ENCODE data around the gene HVCN1. TPM values are rescaled to one million over a fixed set of nuclear protein-coding genes. Genes with fewer than 3 reads are reported as not detected.

Gene HVCN1
- total and polyA plus RNA-seq, 2 of the 13 experiments (the other 11 are each of a cell fraction or from before 2014, with no cell fraction given) = 0.49 to 1.3 TPM

DNA sequence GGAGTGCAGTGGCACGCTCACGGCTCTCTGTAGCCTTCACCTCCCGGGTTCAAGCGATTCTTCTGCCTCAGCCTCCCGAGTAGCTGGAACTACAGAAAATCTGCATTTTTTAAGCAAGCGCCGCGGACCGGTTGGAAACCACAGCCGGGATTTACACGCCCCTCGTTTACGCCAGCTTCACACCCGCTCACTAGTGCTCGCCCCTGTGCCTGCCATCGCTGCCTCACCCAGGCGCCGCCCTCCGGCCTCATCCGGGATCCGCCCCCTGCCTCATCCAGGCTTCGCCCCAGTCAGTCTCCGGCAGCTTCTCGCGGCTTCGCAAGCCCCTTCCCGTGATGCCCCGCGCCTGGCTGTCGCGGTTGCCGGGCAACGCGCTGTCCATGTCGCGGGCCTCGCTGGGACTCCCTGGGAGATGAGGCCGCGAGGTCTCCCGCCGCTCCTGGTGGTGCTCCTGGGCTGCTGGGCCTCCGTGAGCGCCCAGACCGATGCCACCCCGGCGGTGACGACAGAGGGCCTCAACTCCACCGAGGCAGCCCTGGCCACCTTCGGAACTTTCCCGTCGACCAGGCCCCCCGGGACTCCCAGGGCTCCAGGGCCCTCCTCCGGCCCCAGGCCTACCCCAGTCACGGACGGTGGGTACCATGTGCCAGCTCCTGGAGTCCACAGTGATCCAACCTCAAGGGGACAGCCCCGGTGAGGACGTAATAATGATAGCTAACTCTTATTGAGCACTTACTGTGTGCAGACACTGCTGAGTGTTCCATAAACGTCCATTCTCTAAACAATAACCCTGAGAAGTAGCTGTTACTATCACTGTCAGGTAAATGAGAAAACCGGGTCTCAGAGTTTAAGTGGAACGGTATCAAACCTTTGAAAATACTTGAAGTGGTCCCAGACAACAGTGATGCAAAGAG is 74.9 kb downstream of the HVCN1 start, which contains the start of gene TCTN1 (continued):
- TF ChIP-seq, protein P1, sequence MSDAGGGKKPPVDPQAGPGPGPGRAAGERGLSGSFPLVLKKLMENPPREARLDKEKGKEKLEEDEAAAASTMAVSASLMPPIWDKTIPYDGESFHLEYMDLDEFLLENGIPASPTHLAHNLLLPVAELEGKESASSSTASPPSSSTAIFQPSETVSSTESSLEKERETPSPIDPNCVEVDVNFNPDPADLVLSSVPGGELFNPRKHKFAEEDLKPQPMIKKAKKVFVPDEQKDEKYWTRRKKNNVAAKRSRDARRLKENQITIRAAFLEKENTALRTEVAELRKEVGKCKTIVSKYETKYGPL (CRISPR knock-in tag; IDR thresholded peaks at IDR 0.05) = peak; percentile 43; the same call in 1 of the 2 replicates
- TF ChIP-seq ZNF615 (CRISPR knock-in tag; IDR thresholded peaks at IDR 0.05; ENCODE audit: borderline replicate concordance) = no peak
- TF ChIP-seq, protein P2, sequence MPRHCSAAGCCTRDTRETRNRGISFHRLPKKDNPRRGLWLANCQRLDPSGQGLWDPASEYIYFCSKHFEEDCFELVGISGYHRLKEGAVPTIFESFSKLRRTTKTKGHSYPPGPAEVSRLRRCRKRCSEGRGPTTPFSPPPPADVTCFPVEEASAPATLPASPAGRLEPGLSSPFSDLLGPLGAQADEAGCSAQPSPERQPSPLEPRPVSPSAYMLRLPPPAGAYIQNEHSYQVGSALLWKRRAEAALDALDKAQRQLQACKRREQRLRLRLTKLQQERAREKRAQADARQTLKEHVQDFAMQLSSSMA (CRISPR knock-in tag; IDR thresholded peaks at IDR 0.05) = no peak
- TF ChIP-seq RAD51 (IDR thresholded peaks at IDR 0.05; ENCODE audit: borderline replicate concordance) = no peak
- TF ChIP-seq, protein P3, sequence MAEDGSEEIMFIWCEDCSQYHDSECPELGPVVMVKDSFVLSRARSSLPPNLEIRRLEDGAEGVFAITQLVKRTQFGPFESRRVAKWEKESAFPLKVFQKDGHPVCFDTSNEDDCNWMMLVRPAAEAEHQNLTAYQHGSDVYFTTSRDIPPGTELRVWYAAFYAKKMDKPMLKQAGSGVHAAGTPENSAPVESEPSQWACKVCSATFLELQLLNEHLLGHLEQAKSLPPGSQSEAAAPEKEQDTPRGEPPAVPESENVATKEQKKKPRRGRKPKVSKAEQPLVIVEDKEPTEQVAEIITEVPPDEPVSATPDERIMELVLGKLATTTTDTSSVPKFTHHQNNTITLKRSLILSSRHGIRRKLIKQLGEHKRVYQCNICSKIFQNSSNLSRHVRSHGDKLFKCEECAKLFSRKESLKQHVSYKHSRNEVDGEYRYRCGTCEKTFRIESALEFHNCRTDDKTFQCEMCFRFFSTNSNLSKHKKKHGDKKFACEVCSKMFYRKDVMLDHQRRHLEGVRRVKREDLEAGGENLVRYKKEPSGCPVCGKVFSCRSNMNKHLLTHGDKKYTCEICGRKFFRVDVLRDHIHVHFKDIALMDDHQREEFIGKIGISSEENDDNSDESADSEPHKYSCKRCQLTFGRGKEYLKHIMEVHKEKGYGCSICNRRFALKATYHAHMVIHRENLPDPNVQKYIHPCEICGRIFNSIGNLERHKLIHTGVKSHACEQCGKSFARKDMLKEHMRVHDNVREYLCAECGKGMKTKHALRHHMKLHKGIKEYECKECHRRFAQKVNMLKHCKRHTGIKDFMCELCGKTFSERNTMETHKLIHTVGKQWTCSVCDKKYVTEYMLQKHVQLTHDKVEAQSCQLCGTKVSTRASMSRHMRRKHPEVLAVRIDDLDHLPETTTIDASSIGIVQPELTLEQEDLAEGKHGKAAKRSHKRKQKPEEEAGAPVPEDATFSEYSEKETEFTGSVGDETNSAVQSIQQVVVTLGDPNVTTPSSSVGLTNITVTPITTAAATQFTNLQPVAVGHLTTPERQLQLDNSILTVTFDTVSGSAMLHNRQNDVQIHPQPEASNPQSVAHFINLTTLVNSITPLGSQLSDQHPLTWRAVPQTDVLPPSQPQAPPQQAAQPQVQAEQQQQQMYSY (CRISPR knock-in tag; IDR thresholded peaks at IDR 0.05) = peak; percentile 47; the same call in 1 of the 2 replicates
- TF ChIP-seq DR1 (CRISPR knock-in tag; IDR thresholded peaks at IDR 0.05) = peak; percentile 74; the same call in 1 of the 2 replicates
- peak; percentile 73 for TF ChIP-seq ARNT2 (CRISPR knock-in tag; IDR thresholded peaks at IDR 0.05; ENCODE audit: low read depth)
- 0 out of 2 replicates have a peak, but pooled peaks have one; percentile 47 for TF ChIP-seq ZNF775 (CRISPR knock-in tag; IDR thresholded peaks at IDR 0.05; ENCODE audit: borderline replicate concordance)
- TF ChIP-seq, protein P4, sequence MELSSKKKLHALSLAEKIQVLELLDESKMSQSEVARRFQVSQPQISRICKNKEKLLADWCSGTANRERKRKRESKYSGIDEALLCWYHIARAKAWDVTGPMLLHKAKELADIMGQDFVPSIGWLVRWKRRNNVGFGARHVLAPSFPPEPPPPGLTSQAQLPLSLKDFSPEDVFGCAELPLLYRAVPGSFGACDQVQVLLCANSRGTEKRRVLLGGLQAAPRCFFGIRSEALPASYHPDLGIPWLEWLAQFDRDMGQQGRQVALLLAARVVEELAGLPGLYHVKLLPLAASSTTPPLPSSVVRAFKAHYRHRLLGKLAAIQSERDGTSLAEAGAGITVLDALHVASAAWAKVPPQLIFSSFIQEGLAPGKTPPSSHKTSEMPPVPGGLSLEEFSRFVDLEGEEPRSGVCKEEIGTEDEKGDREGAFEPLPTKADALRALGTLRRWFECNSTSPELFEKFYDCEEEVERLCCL (CRISPR knock-in tag; IDR thresholded peaks at IDR 0.05; ENCODE audit: borderline replicate concordance) = no peak
- TF ChIP-seq, protein P5, sequence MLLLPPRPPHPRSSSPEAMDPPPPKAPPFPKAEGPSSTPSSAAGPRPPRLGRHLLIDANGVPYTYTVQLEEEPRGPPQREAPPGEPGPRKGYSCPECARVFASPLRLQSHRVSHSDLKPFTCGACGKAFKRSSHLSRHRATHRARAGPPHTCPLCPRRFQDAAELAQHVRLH (CRISPR knock-in tag; IDR thresholded peaks at IDR 0.05; ENCODE audit: borderline replicate concordance, low read depth) = no peak
- no peak for TF ChIP-seq HOXD1 (CRISPR knock-in tag; IDR thresholded peaks at IDR 0.05)
- TF ChIP-seq, protein P6, sequence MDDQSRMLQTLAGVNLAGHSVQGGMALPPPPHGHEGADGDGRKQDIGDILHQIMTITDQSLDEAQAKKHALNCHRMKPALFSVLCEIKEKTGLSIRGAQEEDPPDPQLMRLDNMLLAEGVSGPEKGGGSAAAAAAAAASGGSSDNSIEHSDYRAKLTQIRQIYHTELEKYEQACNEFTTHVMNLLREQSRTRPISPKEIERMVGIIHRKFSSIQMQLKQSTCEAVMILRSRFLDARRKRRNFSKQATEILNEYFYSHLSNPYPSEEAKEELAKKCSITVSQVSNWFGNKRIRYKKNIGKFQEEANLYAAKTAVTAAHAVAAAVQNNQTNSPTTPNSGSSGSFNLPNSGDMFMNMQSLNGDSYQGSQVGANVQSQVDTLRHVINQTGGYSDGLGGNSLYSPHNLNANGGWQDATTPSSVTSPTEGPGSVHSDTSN (CRISPR knock-in tag; IDR thresholded peaks at IDR 0.05; ENCODE audit: borderline replicate concordance) = no peak
- no peak for TF ChIP-seq ZNF10 (CRISPR knock-in tag; IDR thresholded peaks at IDR 0.05; ENCODE audit: borderline replicate concordance, low read depth)
- TF ChIP-seq, protein P7, sequence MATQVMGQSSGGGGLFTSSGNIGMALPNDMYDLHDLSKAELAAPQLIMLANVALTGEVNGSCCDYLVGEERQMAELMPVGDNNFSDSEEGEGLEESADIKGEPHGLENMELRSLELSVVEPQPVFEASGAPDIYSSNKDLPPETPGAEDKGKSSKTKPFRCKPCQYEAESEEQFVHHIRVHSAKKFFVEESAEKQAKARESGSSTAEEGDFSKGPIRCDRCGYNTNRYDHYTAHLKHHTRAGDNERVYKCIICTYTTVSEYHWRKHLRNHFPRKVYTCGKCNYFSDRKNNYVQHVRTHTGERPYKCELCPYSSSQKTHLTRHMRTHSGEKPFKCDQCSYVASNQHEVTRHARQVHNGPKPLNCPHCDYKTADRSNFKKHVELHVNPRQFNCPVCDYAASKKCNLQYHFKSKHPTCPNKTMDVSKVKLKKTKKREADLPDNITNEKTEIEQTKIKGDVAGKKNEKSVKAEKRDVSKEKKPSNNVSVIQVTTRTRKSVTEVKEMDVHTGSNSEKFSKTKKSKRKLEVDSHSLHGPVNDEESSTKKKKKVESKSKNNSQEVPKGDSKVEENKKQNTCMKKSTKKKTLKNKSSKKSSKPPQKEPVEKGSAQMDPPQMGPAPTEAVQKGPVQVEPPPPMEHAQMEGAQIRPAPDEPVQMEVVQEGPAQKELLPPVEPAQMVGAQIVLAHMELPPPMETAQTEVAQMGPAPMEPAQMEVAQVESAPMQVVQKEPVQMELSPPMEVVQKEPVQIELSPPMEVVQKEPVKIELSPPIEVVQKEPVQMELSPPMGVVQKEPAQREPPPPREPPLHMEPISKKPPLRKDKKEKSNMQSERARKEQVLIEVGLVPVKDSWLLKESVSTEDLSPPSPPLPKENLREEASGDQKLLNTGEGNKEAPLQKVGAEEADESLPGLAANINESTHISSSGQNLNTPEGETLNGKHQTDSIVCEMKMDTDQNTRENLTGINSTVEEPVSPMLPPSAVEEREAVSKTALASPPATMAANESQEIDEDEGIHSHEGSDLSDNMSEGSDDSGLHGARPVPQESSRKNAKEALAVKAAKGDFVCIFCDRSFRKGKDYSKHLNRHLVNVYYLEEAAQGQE (IDR thresholded peaks at IDR 0.05; ENCODE audit: borderline replicate concordance in 1 of 2, low read depth in 1 of 2, low read length in 2 of 2) = no peak; a peak in 1 of 4 replicates
